ENCODE measurements around the gene KDM6B. TPM values are rescaled to one million over a fixed set of nuclear protein-coding genes. Genes with fewer than 3 reads are reported as not detected.
A peak's percentile ranks its signal among the peaks of the same experiment; 100 is the strongest.
"Not testable (repeated sequence)": the region's sequence is repeated elsewhere in the genome, so short reads cannot be mapped to it uniquely, and the experiment has no call there.

Gene KDM6B
- total RNA-seq, 1 experiment from 2014 or later = 41.3 TPM

GRCh38 chr17:7809086-7809790, 24.8 kb upstream of the KDM6B start:
- CTCF ChIA-PET = no interaction called here
- Histone ChIP-seq H3K79me2 (ENCODE audit: low read depth) (no peaks in the 10 kb centered on the region), H3F3A (ENCODE audit: insufficient read depth, low read depth) (peaks cover 34% of the 10 kb centered on the region), H3K27me3 (ENCODE audit: insufficient read depth, low read depth) (no peaks in the 10 kb centered on the region), H3K4me3 (peak overlapping the region; percentile 39; the same call in 1 of the 2 replicates), H3K4me2 (peak overlapping the region; percentile 83), H3K36me3 (ENCODE audit: low read depth) (peaks cover 7% of the 10 kb centered on the region; the same call in 1 of the 2 replicates), H4K20me1 (ENCODE audit: insufficient read depth) (no peaks in the 10 kb centered on the region), H3K9me2 (ENCODE audit: insufficient read depth) (no peaks in the 10 kb centered on the region), H3K9me3 (ENCODE audit: insufficient read depth, low read depth) (no peaks in the 10 kb centered on the region), H2AFZ (no peak overlapping the region), H3K27ac (peak overlapping the region; percentile 95), H3K4me1 (replicated peaks; ENCODE audit: insufficient read depth) (peaks cover 43% of the 10 kb centered on the region)
- intact Hi-C loops (cut with micrococcal nuclease; ENCODE audit: unreplicated experiment) = loop anchor here (5.0 kb wide), 1 partner anchor 42 kb away; no protein-coding TSS in a partner anchor
- peak; percentile 48 to 87 for DNase-seq
- POLR2A ChIA-PET (ENCODE audit: unreplicated experiment) = interaction anchor here (0.6 to 0.7 kb wide), 3 partner anchors 106 to 414 kb away, joined by 3 to 5 read pairs (median 4); partner anchors contain the start of gene TP53
- TF ChIP-seq EZH2 (IDR thresholded peaks at IDR 0.05; ENCODE audit: low read depth) (no peak), CTCF (conservative IDR thresholded peaks at IDR 0.05) (no peak)
- BruUV-seq (replicated peaks) = TSS peak; percentile 94

GRCh38 chr17:7809791-7810343, 24.1 kb upstream of the KDM6B start:
- intact Hi-C loops (cut with micrococcal nuclease; ENCODE audit: unreplicated experiment) = loop anchor here (5.0 kb wide), 1 partner anchor 43 kb away; no protein-coding TSS in a partner anchor
- Histone ChIP-seq H3K4me3 (peak overlapping the region; percentile 39; the same call in 1 of the 2 replicates), H3K4me2 (peak overlapping the region; percentile 83), H3K27ac (peak overlapping the region; percentile 95), H3K4me1 (replicated peaks; ENCODE audit: insufficient read depth) (peaks cover 43% of the 10 kb centered on the region), H3F3A (ENCODE audit: insufficient read depth, low read depth) (peaks cover 34% of the 10 kb centered on the region)
- not testable (repeated sequence) for H3K36me3 ChIP-seq (ENCODE audit: low read depth); H3K9me3 ChIP-seq (ENCODE audit: insufficient read depth, low read depth); H3K79me2 ChIP-seq (ENCODE audit: low read depth); H3K9me2 ChIP-seq (ENCODE audit: insufficient read depth); H2AFZ ChIP-seq; H3K27me3 ChIP-seq (ENCODE audit: insufficient read depth, low read depth); H4K20me1 ChIP-seq (ENCODE audit: insufficient read depth)
- CTCF ChIA-PET = interaction anchor here (0.7 kb wide), 1 partner anchor 1834 kb away, joined by 4 read pairs; no protein-coding TSS in a partner anchor
- peak; percentile 44 to 62 for DNase-seq
- BruUV-seq (replicated peaks) = TSS peak; percentile 17
- POLR2A ChIA-PET (ENCODE audit: unreplicated experiment) = interaction anchor here (0.7 kb wide), 2 partner anchors 192 to 413 kb away, joined by 4 to 20 read pairs; no protein-coding TSS in a partner anchor

- Histone ChIP-seq H3F3A (ENCODE audit: insufficient read depth, low read depth) (peaks cover 34% of the 10 kb centered on the region), H4K20me1 (ENCODE audit: insufficient read depth) (no peaks in the 10 kb centered on the region), H2AFZ (no peak overlapping the region), H3K27ac (peak overlapping the region; percentile 95; the same call in 1 of the 2 replicates), H3K79me2 (ENCODE audit: low read depth) (no peaks in the 10 kb centered on the region), H3K4me3 (no peak overlapping the region), H3K36me3 (ENCODE audit: low read depth) (peaks cover 7% of the 10 kb centered on the region; the same call in 1 of the 2 replicates), H3K27me3 (ENCODE audit: insufficient read depth, low read depth) (no peaks in the 10 kb centered on the region), H3K4me1 (replicated peaks; ENCODE audit: insufficient read depth) (peaks cover 43% of the 10 kb centered on the region), H3K4me2 (no peak overlapping the region), H3K9me3 (ENCODE audit: insufficient read depth, low read depth) (no peaks in the 10 kb centered on the region), H3K9me2 (ENCODE audit: insufficient read depth) (no peaks in the 10 kb centered on the region)
- no TSS peak for BruUV-seq (replicated peaks)
- ChIA-PET CTCF (no interaction called here), POLR2A (ENCODE audit: unreplicated experiment) (no interaction called here)
- intact Hi-C loops (cut with micrococcal nuclease; ENCODE audit: unreplicated experiment) = no loop called here
- TF ChIP-seq EZH2 (IDR thresholded peaks at IDR 0.05; ENCODE audit: low read depth) (no peak), CTCF (conservative IDR thresholded peaks at IDR 0.05) (no peak)
- no peak for DNase-seq
These were observed 22.8 kb upstream of the KDM6B start for GRCh38 chr17:7811251-7811650.

All from PC-9 (cell line).